NOMO-1 (cell line): ENCODE data around the gene SULT1A3.
"Not testable (repeated sequence)": the region's sequence is repeated elsewhere in the genome, so short reads cannot be mapped to it uniquely, and the experiment has no call there.

Experiments
- DNase-seq, 2 experiments: peaks; one replicate each; lab custom pipeline; 2025; ENCODE audit not compliant: unreplicated experiment in 2 of 2; lab: John Stamatoyannopoulos, UW

The SULT1A3 gene

GRCh38 chr16:30199049-30199448 lies at the start of gene SULT1A3:
Gene SULT1A3, plus strand, starts transcription at chr16:30199255. Its CDS starts 1,474 bp downstream, at chr16:30200729.
- DNase-seq: not testable (repeated sequence)

- no peak for DNase-seq
Observed at GRCh38 chr16:30151091-30151490, 48.0 kb upstream of the SULT1A3 start.

GRCh38 chr16:30152517-30152916 lies 46.5 kb upstream of the SULT1A3 start:
- DNase-seq: no peak

GRCh38 chr16:30155188-30155587 lies 43.9 kb upstream of the SULT1A3 start:
- DNase-seq: no peak

GRCh38 chr16:30157214-30157613 lies 41.8 kb upstream of the SULT1A3 start:
- no peak for DNase-seq

- DNase-seq: no peak
Observed at GRCh38 chr16:30163538-30163937, 35.5 kb upstream of the SULT1A3 start.

- DNase-seq: peak; percentile 82 to 91
Observed at GRCh38 chr16:30166202-30166902, 32.7 kb upstream of the SULT1A3 start.

GRCh38 chr16:30168746-30169145 lies 30.3 kb upstream of the SULT1A3 start:
- not testable (repeated sequence) for DNase-seq

- DNase-seq: not testable (repeated sequence)
Observed at GRCh38 chr16:30169416-30169815, 29.6 kb upstream of the SULT1A3 start.

GRCh38 chr16:30170145-30170544 lies 28.9 kb upstream of the SULT1A3 start:
- not testable (repeated sequence) for DNase-seq

- DNase-seq: peak in 1 of 2 experiments; percentile 14
Observed at GRCh38 chr16:30173054-30173453, 26.0 kb upstream of the SULT1A3 start.

- DNase-seq: not testable (repeated sequence)
Observed at GRCh38 chr16:30176876-30177275, 22.2 kb upstream of the SULT1A3 start.

- no peak for DNase-seq
Observed at GRCh38 chr16:30179195-30179594, 19.9 kb upstream of the SULT1A3 start.

- no peak for DNase-seq
Observed at GRCh38 chr16:30179931-30180330, 19.1 kb upstream of the SULT1A3 start.

- no peak for DNase-seq
Observed at GRCh38 chr16:30180741-30181140, 18.3 kb upstream of the SULT1A3 start.

- DNase-seq: peak; percentile 78
Observed at GRCh38 chr16:30183233-30184095, 15.6 kb upstream of the SULT1A3 start, which contains the start of gene CORO1A. Gene CORO1A, plus strand, starts transcription at chr16:30183602. Its CDS starts 1,608 bp downstream, at chr16:30185210.

GRCh38 chr16:30184096-30184890 lies 14.8 kb upstream of the SULT1A3 start:
- DNase-seq: peak; percentile 65 to 82

GRCh38 chr16:30184891-30185682 lies 14.0 kb upstream of the SULT1A3 start:
- no peak for DNase-seq

- peak; percentile 82 for DNase-seq
Observed at GRCh38 chr16:30185683-30186421, 13.2 kb upstream of the SULT1A3 start.
